GM10266 (cell line): ENCODE results near the gene PLGRKT.
"Not testable (repeated sequence)": the region's sequence is repeated elsewhere in the genome, so short reads cannot be mapped to it uniquely, and the experiment has no call there.

ENCODE experiments used
- DNase-seq: peaks from one replicate; pipeline ENCODE4 v3.0.0; 2012; ENCODE audit errors: extremely low spot score
- TF ChIP-seq, protein P1 (sequence below): IDR thresholded peaks from 2 replicates; pipeline ENCODE4 v1.5.1; 2012; ENCODE audit warnings: mild to moderate bottlenecking, low read depth; ENCODE audit not compliant: control insufficient read depth, insufficient read depth; ENCODE audit errors: missing control alignments

PLGRKT gene

GRCh38 chr9:5416953-5417352, 20.8 kb downstream of the PLGRKT start:
- no peak for DNase-seq
- TF ChIP-seq, protein P1, sequence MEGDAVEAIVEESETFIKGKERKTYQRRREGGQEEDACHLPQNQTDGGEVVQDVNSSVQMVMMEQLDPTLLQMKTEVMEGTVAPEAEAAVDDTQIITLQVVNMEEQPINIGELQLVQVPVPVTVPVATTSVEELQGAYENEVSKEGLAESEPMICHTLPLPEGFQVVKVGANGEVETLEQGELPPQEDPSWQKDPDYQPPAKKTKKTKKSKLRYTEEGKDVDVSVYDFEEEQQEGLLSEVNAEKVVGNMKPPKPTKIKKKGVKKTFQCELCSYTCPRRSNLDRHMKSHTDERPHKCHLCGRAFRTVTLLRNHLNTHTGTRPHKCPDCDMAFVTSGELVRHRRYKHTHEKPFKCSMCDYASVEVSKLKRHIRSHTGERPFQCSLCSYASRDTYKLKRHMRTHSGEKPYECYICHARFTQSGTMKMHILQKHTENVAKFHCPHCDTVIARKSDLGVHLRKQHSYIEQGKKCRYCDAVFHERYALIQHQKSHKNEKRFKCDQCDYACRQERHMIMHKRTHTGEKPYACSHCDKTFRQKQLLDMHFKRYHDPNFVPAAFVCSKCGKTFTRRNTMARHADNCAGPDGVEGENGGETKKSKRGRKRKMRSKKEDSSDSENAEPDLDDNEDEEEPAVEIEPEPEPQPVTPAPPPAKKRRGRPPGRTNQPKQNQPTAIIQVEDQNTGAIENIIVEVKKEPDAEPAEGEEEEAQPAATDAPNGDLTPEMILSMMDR: no peak

GRCh38 chr9:5408596-5408995, 29.1 kb downstream of the PLGRKT start:
- DNase-seq: no peak

GRCh38 chr9:5402217-5402616, 35.5 kb downstream of the PLGRKT start:
- no peak for DNase-seq
- TF ChIP-seq, protein P1: no peak

More at GRCh38 chr9:5408596-5408995, 29.1 kb downstream of the PLGRKT start:
- TF ChIP-seq, protein P1: no peak

DNA sequence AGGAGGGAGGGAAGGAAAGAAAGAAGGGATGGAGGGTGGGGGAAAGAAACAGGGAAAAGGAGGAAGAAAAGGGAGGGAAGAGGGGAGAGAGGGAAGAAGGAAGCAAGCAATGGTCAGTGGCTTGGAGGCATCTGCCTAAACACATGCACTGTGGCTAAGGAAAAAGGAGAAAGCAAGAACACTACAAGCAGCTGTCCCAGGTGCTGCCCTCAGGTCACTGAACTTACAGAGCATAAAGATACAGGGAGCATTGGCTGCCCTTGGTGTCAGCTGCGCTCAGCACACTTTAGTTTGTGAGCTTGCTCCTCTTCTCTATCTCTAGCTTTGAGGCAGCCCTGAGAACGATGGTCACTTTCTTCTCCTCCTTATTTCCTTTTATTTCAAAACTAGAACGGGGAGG, 40.2 kb downstream of the PLGRKT start:
- DNase-seq: not testable (repeated sequence)

DNA sequence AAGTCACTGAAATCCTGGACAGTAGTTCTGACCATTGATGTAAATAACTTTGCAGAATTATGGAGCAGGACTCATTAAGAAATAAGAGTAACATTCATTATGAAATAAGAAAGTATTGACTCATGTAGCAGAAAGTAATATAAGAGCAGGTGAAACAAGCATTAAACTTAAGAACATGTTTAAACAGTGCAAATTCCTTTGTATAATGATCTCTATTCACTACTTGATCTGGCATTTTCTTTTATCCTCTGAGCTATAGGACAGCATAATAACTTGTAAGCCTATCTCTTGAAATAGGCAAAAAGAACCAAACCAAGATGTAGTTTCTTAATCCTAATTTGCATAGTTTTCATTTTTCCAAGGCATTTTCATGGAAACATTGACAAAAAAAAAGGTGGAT, 42.3 kb downstream of the PLGRKT start:
- no peak for DNase-seq
- TF ChIP-seq, protein P1: no peak

GRCh38 chr9:5393976-5394375, 43.7 kb downstream of the PLGRKT start:
- DNase-seq: not testable (repeated sequence)

DNA sequence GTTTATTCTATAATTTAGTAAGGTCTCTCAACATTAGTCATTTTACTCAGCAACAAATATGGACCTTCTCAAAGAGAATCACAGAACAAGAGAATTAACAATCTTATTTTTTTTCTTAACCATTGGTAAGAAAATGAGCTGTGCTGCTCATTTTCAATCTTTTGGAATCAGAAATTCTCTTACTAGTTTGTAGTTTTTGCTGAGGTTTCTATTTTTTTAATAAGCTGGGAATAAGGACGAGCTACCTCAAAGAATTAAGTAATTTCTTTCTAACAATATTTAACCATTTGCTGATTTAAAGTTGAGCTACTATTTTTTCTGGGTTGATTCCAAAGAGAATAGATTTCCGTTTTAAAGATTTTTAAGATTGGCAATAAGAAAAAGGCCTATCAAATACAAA, 44.2 kb downstream of the PLGRKT start:
- DNase-seq: no peak
- TF ChIP-seq, protein P1: no peak

GRCh38 chr9:5392285-5392684, 45.4 kb downstream of the PLGRKT start:
- no peak for DNase-seq
- TF ChIP-seq, protein P1: no peak
